HCT116 (cell line): ENCODE data around the gene COX6B2. TPM values are rescaled to one million over a fixed set of nuclear protein-coding genes. Genes with fewer than 3 reads are reported as not detected.

ENCODE experiments used
- ATAC-seq: fragments of 200-7000 bp; cut with Tn5 transposase; 2 replicates; pipeline ENCODE4 v1.9.1; 2020; ENCODE audit warnings: mild to moderate bottlenecking, moderate library complexity
- BruUV-seq: library from RNA; stranded (reverse); fragments of 400-500 nt; replicated peaks from 2 replicates; lab custom pipeline; 2021; lab: Mats Ljungman, UMichigan
- CTCF ChIA-PET: fragments of 300-600 bp; sonication (Branson Sonifier 250); formaldehyde crosslinking; loops from one replicate; lab custom pipeline; 2021; ENCODE audit warnings: antibody characterized with exemption; lab: Charles Lee
- POLR2A ChIA-PET: fragments of 300-600, 350-600 bp; sonication (Branson Sonifier 250); formaldehyde crosslinking; loops from one replicate; lab custom pipeline; 2021; ENCODE audit warnings: antibody characterized with exemption; lab: Charles Lee
- RAD21 ChIA-PET, 2 experiments: fragments of 300-600 bp; sonication (Branson Sonifier 250); formaldehyde crosslinking; loops; one replicate each; lab custom pipeline; 2023; ENCODE audit warnings: low total read pairs in 2 of 2; ENCODE audit not compliant: uncharacterized antibody in 2 of 2, unreplicated experiment in 2 of 2, low non-redundant PET in 1 of 2; lab: Charles Lee
- DNase-seq: peaks from one replicate; pipeline ENCODE4 v3.0.0-alpha.2; 2010; ENCODE audit warnings: low read depth, low spot score
- H2AFZ ChIP-seq: fragments of 200-600 bp; shearing (Covaris generic), sonication (generic); 2 replicates; pipeline ENCODE4 v1.6.1; 2017; ENCODE audit warnings: low read depth, mixed run types, mixed read lengths, antibody characterized with exemption, low read length; ENCODE audit not compliant: poor library complexity, severe bottlenecking
- H3K27ac ChIP-seq: 2 replicates; pipeline ENCODE4 v1.5.1; 2012; ENCODE audit warnings: low read depth, low read length
- H3K27me3 ChIP-seq: fragments of 200-600 bp; sonication (generic); 2 replicates; pipeline ENCODE4 v1.6.1; 2016; ENCODE audit warnings: mixed run types, low read length, mixed read lengths; ENCODE audit not compliant: insufficient read depth
- H3K36me3 ChIP-seq, 2 experiments: fragments of 200-500 bp in 1 of 2; fragments of 200-600 bp in 1 of 2; sonication (Bioruptor generic) in 1 of 2; sonication (generic) in 1 of 2; 2 replicates each; pipeline versions ENCODE4 v1.5.1 to v1.6.1; 2014 to 2016; ENCODE audit warnings: low read length in 2 of 2, inconsistent platforms in 1 of 2, mixed read lengths in 1 of 2, mixed run types in 1 of 2; ENCODE audit not compliant: insufficient read depth in 2 of 2, control insufficient read depth in 1 of 2
- H3K4me1 ChIP-seq, 2 experiments: fragments of 200-600 bp in 1 of 2; sonication (generic) in 1 of 2; 2 replicates each; pipeline versions ENCODE4 v1.5.1 to v1.6.1; 2012 to 2017; ENCODE audit warnings: low read length in 2 of 2, inconsistent platforms in 1 of 2, mild to moderate bottlenecking in 1 of 2, mixed read lengths in 1 of 2, mixed run types in 1 of 2, moderate library complexity in 1 of 2; ENCODE audit not compliant: insufficient read depth in 2 of 2, control insufficient read depth in 1 of 2
- H3K4me2 ChIP-seq: fragments of 200-600 bp; sonication (generic); 2 replicates; pipeline ENCODE4 v1.6.1; 2017; ENCODE audit warnings: mixed run types, low read length, mixed read lengths
- H3K4me3 ChIP-seq, 2 experiments: fragments of 200-600 bp in 1 of 2; sonication (generic) in 1 of 2; replicated peaks in 1 of 2; 2 replicates each; pipeline ENCODE4 v1.5.1; 2011 to 2016; ENCODE audit warnings: low read length in 2 of 2, control low read depth in 1 of 2, low read depth in 1 of 2, mild to moderate bottlenecking in 1 of 2, mixed read lengths in 1 of 2, mixed run types in 1 of 2
- H3K79me2 ChIP-seq: fragments of 200-600 bp; sonication (generic); 2 replicates; pipeline ENCODE4 v1.6.1; 2017; ENCODE audit warnings: mild to moderate bottlenecking, mixed run types, low read length, moderate library complexity, mixed read lengths; ENCODE audit not compliant: insufficient read depth
- H3K9ac ChIP-seq: fragments of 200-600 bp; sonication (generic); 2 replicates; pipeline ENCODE4 v1.6.1; 2016; ENCODE audit warnings: low read length, mixed read lengths
- H3K9me2 ChIP-seq: fragments of 200-600 bp; sonication (generic), shearing (Covaris generic); 2 replicates; pipeline ENCODE4 v1.6.1; 2017; ENCODE audit warnings: mixed run types, mild to moderate bottlenecking, moderate library complexity; ENCODE audit not compliant: insufficient read depth
- H3K9me3 ChIP-seq, 2 experiments: fragments of 200-500 bp in 1 of 2; fragments of 200-600 bp in 1 of 2; sonication (Bioruptor generic) in 1 of 2; sonication (generic) in 1 of 2; 2 replicates each; pipeline ENCODE4 v1.6.1; 2014 to 2017; ENCODE audit warnings: low read length in 2 of 2, mixed read lengths in 2 of 2, inconsistent platforms in 1 of 2, low read depth in 1 of 2, mild to moderate bottlenecking in 1 of 2, mixed run types in 1 of 2, moderate library complexity in 1 of 2; ENCODE audit not compliant: control insufficient read depth in 1 of 2, insufficient read depth in 1 of 2
- H4K20me1 ChIP-seq: fragments of 200-600 bp; sonication (generic), shearing (Covaris generic); 2 replicates; pipeline ENCODE4 v1.6.1; 2017; ENCODE audit warnings: mixed run types, mild to moderate bottlenecking, moderate library complexity; ENCODE audit not compliant: insufficient read depth
- CEBPB ChIP-seq: IDR thresholded peaks from 2 replicates; pipeline ENCODE4 v1.6.1; 2012; ENCODE audit warnings: low read depth
- ELF1 ChIP-seq: IDR thresholded peaks from 2 replicates; pipeline ENCODE4 v1.6.1; 2012; ENCODE audit warnings: low read depth, borderline replicate concordance
- EZH2 ChIP-seq: fragments of 200-600 bp; sonication (generic); IDR thresholded peaks from 2 replicates; pipeline ENCODE4 v1.6.1; 2017; ENCODE audit warnings: antibody characterized with exemption, mixed run types
- EZH2phosphoT487 ChIP-seq: fragments of 200-600 bp; IDR thresholded peaks from 2 replicates; pipeline ENCODE4 v1.6.1; 2018; ENCODE audit warnings: antibody characterized with exemption, borderline replicate concordance
- FOSL1 ChIP-seq: IDR thresholded peaks from 2 replicates; pipeline ENCODE4 v1.6.1; 2012; ENCODE audit warnings: low read depth
- POLR2A ChIP-seq: IDR thresholded peaks from 2 replicates; pipeline ENCODE4 v1.7.0; 2011; ENCODE audit warnings: borderline replicate concordance; ENCODE audit not compliant: insufficient read depth, insufficient read length; ENCODE audit errors: extremely low read depth
- POLR2AphosphoS5 ChIP-seq: IDR thresholded peaks from 2 replicates; pipeline ENCODE4 v1.6.1; 2011; ENCODE audit warnings: mild to moderate bottlenecking, low read depth, low read length, moderate library complexity
- SIN3A ChIP-seq: IDR thresholded peaks from 2 replicates; pipeline ENCODE4 v1.6.1; 2012; ENCODE audit warnings: low read depth
- SP1 ChIP-seq: IDR thresholded peaks from 2 replicates; pipeline ENCODE4 v1.6.1; 2012; ENCODE audit warnings: low read depth
- SRF ChIP-seq: IDR thresholded peaks from 2 replicates; pipeline ENCODE4 v1.6.1; 2012; ENCODE audit warnings: low read depth
- TCF7L2 ChIP-seq: IDR thresholded peaks from 2 replicates; pipeline ENCODE4 v1.7.0; 2011; ENCODE audit warnings: borderline replicate concordance, inconsistent platforms; ENCODE audit not compliant: insufficient read depth, insufficient read length; ENCODE audit errors: extremely low read depth
- YY1 ChIP-seq: IDR thresholded peaks from 2 replicates; pipeline ENCODE4 v1.6.1; 2011; ENCODE audit warnings: low read length, low read depth, moderate library complexity, mild to moderate bottlenecking; ENCODE audit not compliant: insufficient replicate concordance; ENCODE audit errors: extremely low read depth
- ZFX ChIP-seq: fragments of 450-650 bp; IDR thresholded peaks from 2 replicates; pipeline ENCODE4 v1.6.1; 2017
- ZNF274 ChIP-seq: fragments of 200-500 bp; sonication (Bioruptor generic); IDR thresholded peaks from 2 replicates; pipeline ENCODE4 v1.6.1; 2014; ENCODE audit warnings: mild to moderate bottlenecking, low read depth, low read length, inconsistent platforms
- intact Hi-C: fragments of 100-400 bp; cut with micrococcal nuclease; formaldehyde crosslinking; loops from 2 replicates; pipeline ENCODE4 v1.10.0; 2022
- total RNA-seq: library from RNA; stranded (reverse); gene quantifications from one replicate; pipeline ENCODE4 v1.2.1, GENCODE V29; 2021; ENCODE audit not compliant: unreplicated experiment
- TF ChIP-seq, protein P1 (sequence below): IDR thresholded peaks from 2 replicates; pipeline ENCODE4 v1.6.1; 2012
- TF ChIP-seq, protein P2 (sequence below): IDR thresholded peaks from 2 replicates; pipeline ENCODE4 v1.6.1; 2012
- TF ChIP-seq, protein P3 (sequence below): IDR thresholded peaks from 2 replicates; pipeline ENCODE4 v1.6.1; 2011; ENCODE audit warnings: mild to moderate bottlenecking, low read length, moderate library complexity; ENCODE audit not compliant: insufficient replicate concordance; ENCODE audit errors: extremely low read depth
- TF ChIP-seq, protein P4 (sequence below): IDR thresholded peaks from 2 replicates; pipeline ENCODE4 v1.6.1; 2012; ENCODE audit warnings: low read depth
- TF ChIP-seq, protein P5 (sequence below), 3 experiments: fragments of 200-600 bp in 1 of 3; sonication (generic) in 1 of 3; IDR thresholded peaks in 2 of 3; conservative IDR thresholded peaks in 1 of 3; 2 replicates each; pipeline ENCODE4 v1.5.1; 2012 to 2017; ENCODE audit warnings: low read depth in 2 of 3, low read length in 2 of 3, antibody characterized with exemption in 1 of 3, borderline replicate concordance in 1 of 3, control low read depth in 1 of 3, mild to moderate bottlenecking in 1 of 3, mixed read lengths in 1 of 3, mixed run types in 1 of 3, moderate library complexity in 1 of 3; ENCODE audit not compliant: insufficient read depth in 1 of 3

Gene COX6B2
- total RNA-seq, 1 experiment from 2014 or later = 2.4 TPM

DNA sequence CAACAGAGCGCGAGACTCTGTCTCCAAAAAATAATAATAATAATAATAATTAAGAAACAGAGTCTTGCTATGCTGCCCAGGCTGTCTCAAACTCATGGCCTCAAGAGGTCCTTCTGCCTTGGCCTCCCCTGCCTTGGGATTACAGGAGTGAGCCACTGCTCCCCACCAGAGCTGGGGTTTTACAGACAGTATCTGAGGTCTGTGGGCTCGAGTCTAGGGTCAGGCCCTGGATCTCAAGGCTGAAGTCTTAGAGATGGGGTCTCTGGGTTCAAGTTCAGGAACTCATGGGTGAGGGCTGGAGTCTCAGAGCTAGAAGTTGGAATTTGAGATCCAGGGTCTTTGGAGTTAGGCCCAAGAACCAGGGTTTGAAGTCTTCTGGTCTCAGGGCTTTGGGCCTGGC is 12.3 kb upstream of the COX6B2 start:
- ATAC-seq (no peak), DNase-seq (no peak)
- Histone ChIP-seq H3K27me3 (no peaks in the 10 kb centered on the region), H3K9me2 (no peaks in the 10 kb centered on the region), H4K20me1 (no peaks in the 10 kb centered on the region), H3K36me3 (no peaks in the 10 kb centered on the region), H3K4me1 (peaks cover 3 to 17% of the 10 kb centered on the region in 2 experiments; a peak in 3 of 4 replicates), H3K4me3 (no peak overlapping the region), H3K79me2 (no peaks in the 10 kb centered on the region), H3K4me2 (no peak overlapping the region), H3K9me3 (no peaks in the 10 kb centered on the region), H3K27ac (no peak overlapping the region), H2AFZ (no peak overlapping the region), H3K9ac (no peak overlapping the region)
- BruUV-seq = no TSS peak
- ChIA-PET POLR2A (no interaction called here), RAD21 (no interaction called here), CTCF (no interaction called here)
- intact Hi-C loops = no loop called here
- TF ChIP-seq, protein P1, sequence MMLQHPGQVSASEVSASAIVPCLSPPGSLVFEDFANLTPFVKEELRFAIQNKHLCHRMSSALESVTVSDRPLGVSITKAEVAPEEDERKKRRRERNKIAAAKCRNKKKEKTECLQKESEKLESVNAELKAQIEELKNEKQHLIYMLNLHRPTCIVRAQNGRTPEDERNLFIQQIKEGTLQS = no peak
- TF ChIP-seq ZFX (no peak), SIN3A (no peak), POLR2AphosphoS5 (no peak), ELF1 (no peak), POLR2A (no peak), TCF7L2 (no peak), SRF (no peak), SP1 (no peak), CEBPB (no peak), FOSL1 (no peak), EZH2 (no peak), ZNF274 (no peak), EZH2phosphoT487 (no peak), YY1 (no peak)
- TF ChIP-seq, protein P2, sequence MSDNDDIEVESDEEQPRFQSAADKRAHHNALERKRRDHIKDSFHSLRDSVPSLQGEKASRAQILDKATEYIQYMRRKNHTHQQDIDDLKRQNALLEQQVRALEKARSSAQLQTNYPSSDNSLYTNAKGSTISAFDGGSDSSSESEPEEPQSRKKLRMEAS = no peak
- TF ChIP-seq, protein P3, sequence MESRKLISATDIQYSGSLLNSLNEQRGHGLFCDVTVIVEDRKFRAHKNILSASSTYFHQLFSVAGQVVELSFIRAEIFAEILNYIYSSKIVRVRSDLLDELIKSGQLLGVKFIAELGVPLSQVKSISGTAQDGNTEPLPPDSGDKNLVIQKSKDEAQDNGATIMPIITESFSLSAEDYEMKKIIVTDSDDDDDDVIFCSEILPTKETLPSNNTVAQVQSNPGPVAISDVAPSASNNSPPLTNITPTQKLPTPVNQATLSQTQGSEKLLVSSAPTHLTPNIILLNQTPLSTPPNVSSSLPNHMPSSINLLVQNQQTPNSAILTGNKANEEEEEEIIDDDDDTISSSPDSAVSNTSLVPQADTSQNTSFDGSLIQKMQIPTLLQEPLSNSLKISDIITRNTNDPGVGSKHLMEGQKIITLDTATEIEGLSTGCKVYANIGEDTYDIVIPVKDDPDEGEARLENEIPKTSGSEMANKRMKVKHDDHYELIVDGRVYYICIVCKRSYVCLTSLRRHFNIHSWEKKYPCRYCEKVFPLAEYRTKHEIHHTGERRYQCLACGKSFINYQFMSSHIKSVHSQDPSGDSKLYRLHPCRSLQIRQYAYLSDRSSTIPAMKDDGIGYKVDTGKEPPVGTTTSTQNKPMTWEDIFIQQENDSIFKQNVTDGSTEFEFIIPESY = no peak
- TF ChIP-seq, protein P4, sequence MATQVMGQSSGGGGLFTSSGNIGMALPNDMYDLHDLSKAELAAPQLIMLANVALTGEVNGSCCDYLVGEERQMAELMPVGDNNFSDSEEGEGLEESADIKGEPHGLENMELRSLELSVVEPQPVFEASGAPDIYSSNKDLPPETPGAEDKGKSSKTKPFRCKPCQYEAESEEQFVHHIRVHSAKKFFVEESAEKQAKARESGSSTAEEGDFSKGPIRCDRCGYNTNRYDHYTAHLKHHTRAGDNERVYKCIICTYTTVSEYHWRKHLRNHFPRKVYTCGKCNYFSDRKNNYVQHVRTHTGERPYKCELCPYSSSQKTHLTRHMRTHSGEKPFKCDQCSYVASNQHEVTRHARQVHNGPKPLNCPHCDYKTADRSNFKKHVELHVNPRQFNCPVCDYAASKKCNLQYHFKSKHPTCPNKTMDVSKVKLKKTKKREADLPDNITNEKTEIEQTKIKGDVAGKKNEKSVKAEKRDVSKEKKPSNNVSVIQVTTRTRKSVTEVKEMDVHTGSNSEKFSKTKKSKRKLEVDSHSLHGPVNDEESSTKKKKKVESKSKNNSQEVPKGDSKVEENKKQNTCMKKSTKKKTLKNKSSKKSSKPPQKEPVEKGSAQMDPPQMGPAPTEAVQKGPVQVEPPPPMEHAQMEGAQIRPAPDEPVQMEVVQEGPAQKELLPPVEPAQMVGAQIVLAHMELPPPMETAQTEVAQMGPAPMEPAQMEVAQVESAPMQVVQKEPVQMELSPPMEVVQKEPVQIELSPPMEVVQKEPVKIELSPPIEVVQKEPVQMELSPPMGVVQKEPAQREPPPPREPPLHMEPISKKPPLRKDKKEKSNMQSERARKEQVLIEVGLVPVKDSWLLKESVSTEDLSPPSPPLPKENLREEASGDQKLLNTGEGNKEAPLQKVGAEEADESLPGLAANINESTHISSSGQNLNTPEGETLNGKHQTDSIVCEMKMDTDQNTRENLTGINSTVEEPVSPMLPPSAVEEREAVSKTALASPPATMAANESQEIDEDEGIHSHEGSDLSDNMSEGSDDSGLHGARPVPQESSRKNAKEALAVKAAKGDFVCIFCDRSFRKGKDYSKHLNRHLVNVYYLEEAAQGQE = no peak
- TF ChIP-seq, protein P5, sequence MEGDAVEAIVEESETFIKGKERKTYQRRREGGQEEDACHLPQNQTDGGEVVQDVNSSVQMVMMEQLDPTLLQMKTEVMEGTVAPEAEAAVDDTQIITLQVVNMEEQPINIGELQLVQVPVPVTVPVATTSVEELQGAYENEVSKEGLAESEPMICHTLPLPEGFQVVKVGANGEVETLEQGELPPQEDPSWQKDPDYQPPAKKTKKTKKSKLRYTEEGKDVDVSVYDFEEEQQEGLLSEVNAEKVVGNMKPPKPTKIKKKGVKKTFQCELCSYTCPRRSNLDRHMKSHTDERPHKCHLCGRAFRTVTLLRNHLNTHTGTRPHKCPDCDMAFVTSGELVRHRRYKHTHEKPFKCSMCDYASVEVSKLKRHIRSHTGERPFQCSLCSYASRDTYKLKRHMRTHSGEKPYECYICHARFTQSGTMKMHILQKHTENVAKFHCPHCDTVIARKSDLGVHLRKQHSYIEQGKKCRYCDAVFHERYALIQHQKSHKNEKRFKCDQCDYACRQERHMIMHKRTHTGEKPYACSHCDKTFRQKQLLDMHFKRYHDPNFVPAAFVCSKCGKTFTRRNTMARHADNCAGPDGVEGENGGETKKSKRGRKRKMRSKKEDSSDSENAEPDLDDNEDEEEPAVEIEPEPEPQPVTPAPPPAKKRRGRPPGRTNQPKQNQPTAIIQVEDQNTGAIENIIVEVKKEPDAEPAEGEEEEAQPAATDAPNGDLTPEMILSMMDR (IDR thresholded peaks at IDR 0.05 in 2 of 3, conservative IDR thresholded peaks at IDR 0.05 in 1 of 3; ENCODE audit: borderline replicate concordance in 1 of 3, insufficient read depth in 1 of 3, low read depth in 2 of 3, low read length in 2 of 3) = no peak
